Measurements from ENCODE around the gene SLC27A6.

GRCh38 chr5:128973244-128973643, 8.0 kb downstream of the SLC27A6 start:
- TF ChIP-seq CTCF (IDR thresholded peaks at IDR 0.05) (no peak), POLR2A (IDR thresholded peaks at IDR 0.05) (no peak)

All from upper lobe of left lung (tissue), 4 donors.